ENCODE results near the gene COL19A1.

COL19A1 gene

GRCh38 chr6:70140496-70140895 lies 274.1 kb downstream of the COL19A1 start:
- Histone ChIP-seq H3K27me3 (ENCODE audit: insufficient read depth, insufficient read length) (no peaks in the 10 kb centered on the region), H3K4me1 (ENCODE audit: insufficient read depth, insufficient read length) (no peaks in the 10 kb centered on the region), H3K36me3 (ENCODE audit: insufficient read depth, insufficient read length, low read length) (no peaks in the 10 kb centered on the region), H3K9ac (ENCODE audit: insufficient read length, low read depth) (no peak overlapping the region), H3K4me3 (ENCODE audit: insufficient read length, low read depth) (no peak overlapping the region), H3K9me3 (ENCODE audit: insufficient read depth, low read length) (no peaks in the 10 kb centered on the region)
- DNase-seq (ENCODE audit: low read depth, low spot score) = no peak
- TF ChIP-seq SUZ12 (IDR thresholded peaks at IDR 0.05; ENCODE audit: extremely low read depth, insufficient read depth, insufficient read length) = no peak
- TF ChIP-seq ZNF274 (IDR thresholded peaks at IDR 0.05; ENCODE audit: low read depth, low read length) = no peak
- no peak for TF ChIP-seq YY1 (IDR thresholded peaks at IDR 0.05; ENCODE audit: insufficient read depth, insufficient read length)

- DNase-seq (ENCODE audit: low read depth, low spot score) = no peak
- Histone ChIP-seq H3K9ac (ENCODE audit: insufficient read length, low read depth) (no peak overlapping the region), H3K27me3 (ENCODE audit: insufficient read depth, insufficient read length) (no peaks in the 10 kb centered on the region), H3K4me3 (ENCODE audit: insufficient read length, low read depth) (no peak overlapping the region), H3K9me3 (ENCODE audit: insufficient read depth, low read length) (no peaks in the 10 kb centered on the region), H3K36me3 (ENCODE audit: insufficient read depth, insufficient read length, low read length) (no peaks in the 10 kb centered on the region), H3K4me1 (ENCODE audit: insufficient read depth, insufficient read length) (no peaks in the 10 kb centered on the region)
- TF ChIP-seq ZNF274 (IDR thresholded peaks at IDR 0.05; ENCODE audit: low read depth, low read length) = no peak
- TF ChIP-seq YY1 (IDR thresholded peaks at IDR 0.05; ENCODE audit: insufficient read depth, insufficient read length) = no peak
- no peak for TF ChIP-seq SUZ12 (IDR thresholded peaks at IDR 0.05; ENCODE audit: extremely low read depth, insufficient read depth, insufficient read length)
Observed at GRCh38 chr6:70142034-70142433, 275.7 kb downstream of the COL19A1 start.

- H3K27me3 ChIP-seq (ENCODE audit: insufficient read depth, insufficient read length) = no peaks in the 10 kb centered on the region
- no peak overlapping the region for H3K9ac ChIP-seq (ENCODE audit: insufficient read length, low read depth)
- H3K36me3 ChIP-seq (ENCODE audit: insufficient read depth, insufficient read length, low read length) = no peaks in the 10 kb centered on the region
- no peaks in the 10 kb centered on the region for H3K9me3 ChIP-seq (ENCODE audit: insufficient read depth, low read length)
- DNase-seq (ENCODE audit: low read depth, low spot score) = no peak
- H3K4me3 ChIP-seq (ENCODE audit: insufficient read length, low read depth) = no peak overlapping the region
- H3K4me1 ChIP-seq (ENCODE audit: insufficient read depth, insufficient read length) = no peaks in the 10 kb centered on the region
- TF ChIP-seq ZNF274 (IDR thresholded peaks at IDR 0.05; ENCODE audit: low read depth, low read length) (no peak), SUZ12 (IDR thresholded peaks at IDR 0.05; ENCODE audit: extremely low read depth, insufficient read depth, insufficient read length) (no peak), YY1 (IDR thresholded peaks at IDR 0.05; ENCODE audit: insufficient read depth, insufficient read length) (no peak)
Observed at GRCh38 chr6:70145178-70145577, 278.8 kb downstream of the COL19A1 start.

GRCh38 chr6:70149209-70149788 lies 282.9 kb downstream of the COL19A1 start:
- no peak for TF ChIP-seq YY1 (IDR thresholded peaks at IDR 0.05; ENCODE audit: insufficient read depth, insufficient read length)
- no peak for TF ChIP-seq SUZ12 (IDR thresholded peaks at IDR 0.05; ENCODE audit: extremely low read depth, insufficient read depth, insufficient read length)
- no peak for TF ChIP-seq ZNF274 (IDR thresholded peaks at IDR 0.05; ENCODE audit: low read depth, low read length)
- H3K9me3 ChIP-seq (ENCODE audit: insufficient read depth, low read length) = no peaks in the 10 kb centered on the region
- H3K4me1 ChIP-seq (ENCODE audit: insufficient read depth, insufficient read length) = no peaks in the 10 kb centered on the region
- H3K4me3 ChIP-seq (ENCODE audit: insufficient read length, low read depth) = no peak overlapping the region
- no peaks in the 10 kb centered on the region for H3K27me3 ChIP-seq (ENCODE audit: insufficient read depth, insufficient read length)
- no peaks in the 10 kb centered on the region for H3K36me3 ChIP-seq (ENCODE audit: insufficient read depth, insufficient read length, low read length)
- no peak overlapping the region for H3K9ac ChIP-seq (ENCODE audit: insufficient read length, low read depth)
- DNase-seq (ENCODE audit: low read depth, low spot score) = no peak

GRCh38 chr6:70150521-70150920 lies 284.2 kb downstream of the COL19A1 start:
- no peaks in the 10 kb centered on the region for H3K9me3 ChIP-seq (ENCODE audit: insufficient read depth, low read length)
- DNase-seq (ENCODE audit: low read depth, low spot score) = no peak
- no peak for TF ChIP-seq YY1 (IDR thresholded peaks at IDR 0.05; ENCODE audit: insufficient read depth, insufficient read length)
- no peak for TF ChIP-seq SUZ12 (IDR thresholded peaks at IDR 0.05; ENCODE audit: extremely low read depth, insufficient read depth, insufficient read length)
- no peak for TF ChIP-seq ZNF274 (IDR thresholded peaks at IDR 0.05; ENCODE audit: low read depth, low read length)
- no peaks in the 10 kb centered on the region for H3K27me3 ChIP-seq (ENCODE audit: insufficient read depth, insufficient read length)
- H3K4me1 ChIP-seq (ENCODE audit: insufficient read depth, insufficient read length) = no peaks in the 10 kb centered on the region
- no peaks in the 10 kb centered on the region for H3K36me3 ChIP-seq (ENCODE audit: insufficient read depth, insufficient read length, low read length)
- H3K4me3 ChIP-seq (ENCODE audit: insufficient read length, low read depth) = no peak overlapping the region
- H3K9ac ChIP-seq (ENCODE audit: insufficient read length, low read depth) = no peak overlapping the region

- Histone ChIP-seq H3K27me3 (ENCODE audit: insufficient read depth, insufficient read length) (no peaks in the 10 kb centered on the region), H3K4me1 (ENCODE audit: insufficient read depth, insufficient read length) (no peaks in the 10 kb centered on the region), H3K36me3 (ENCODE audit: insufficient read depth, insufficient read length, low read length) (no peaks in the 10 kb centered on the region), H3K9ac (ENCODE audit: insufficient read length, low read depth) (no peak overlapping the region), H3K9me3 (ENCODE audit: insufficient read depth, low read length) (no peaks in the 10 kb centered on the region), H3K4me3 (ENCODE audit: insufficient read length, low read depth) (no peak overlapping the region)
- DNase-seq (ENCODE audit: low read depth, low spot score) = no peak
- no peak for TF ChIP-seq ZNF274 (IDR thresholded peaks at IDR 0.05; ENCODE audit: low read depth, low read length)
Observed at GRCh38 chr6:70151616-70152015, 285.3 kb downstream of the COL19A1 start.

- H3K27me3 ChIP-seq (ENCODE audit: insufficient read depth, insufficient read length) = no peaks in the 10 kb centered on the region
- H3K4me3 ChIP-seq (ENCODE audit: insufficient read length, low read depth) = no peak overlapping the region
- H3K9ac ChIP-seq (ENCODE audit: insufficient read length, low read depth) = no peak overlapping the region
- H3K9me3 ChIP-seq (ENCODE audit: insufficient read depth, low read length) = no peaks in the 10 kb centered on the region
- TF ChIP-seq ZNF274 (IDR thresholded peaks at IDR 0.05; ENCODE audit: low read depth, low read length) = no peak
- H3K36me3 ChIP-seq (ENCODE audit: insufficient read depth, insufficient read length, low read length) = no peaks in the 10 kb centered on the region
- H3K4me1 ChIP-seq (ENCODE audit: insufficient read depth, insufficient read length) = no peaks in the 10 kb centered on the region
- DNase-seq (ENCODE audit: low read depth, low spot score) = no peak
Observed at GRCh38 chr6:70152786-70153185, 286.4 kb downstream of the COL19A1 start.

GRCh38 chr6:70157086-70157485 lies 290.7 kb downstream of the COL19A1 start:
- no peaks in the 10 kb centered on the region for H3K36me3 ChIP-seq (ENCODE audit: insufficient read depth, insufficient read length, low read length)
- H3K9me3 ChIP-seq (ENCODE audit: insufficient read depth, low read length) = no peaks in the 10 kb centered on the region
- TF ChIP-seq ZNF274 (IDR thresholded peaks at IDR 0.05; ENCODE audit: low read depth, low read length) = no peak
- TF ChIP-seq YY1 (IDR thresholded peaks at IDR 0.05; ENCODE audit: insufficient read depth, insufficient read length) = no peak
- no peak for TF ChIP-seq SUZ12 (IDR thresholded peaks at IDR 0.05; ENCODE audit: extremely low read depth, insufficient read depth, insufficient read length)
- H3K4me1 ChIP-seq (ENCODE audit: insufficient read depth, insufficient read length) = no peaks in the 10 kb centered on the region
- DNase-seq (ENCODE audit: low read depth, low spot score) = no peak
- H3K4me3 ChIP-seq (ENCODE audit: insufficient read length, low read depth) = no peak overlapping the region
- H3K9ac ChIP-seq (ENCODE audit: insufficient read length, low read depth) = no peak overlapping the region
- H3K27me3 ChIP-seq (ENCODE audit: insufficient read depth, insufficient read length) = no peaks in the 10 kb centered on the region

Measured in NT2/D1 (cell line).